Naive thymus-derived CD8-positive, alpha-beta T cell (primary cell): ENCODE measurements around the gene GAL3ST2. TPM values are rescaled to one million over a fixed set of nuclear protein-coding genes. Genes with fewer than 3 reads are reported as not detected.

Source experiments
- ATAC-seq, 2 donors: fragments of 150-1000 bp; cut with Tn5 transposase in 1 of 2; sonication (Bioruptor Pico), chemical (Tn5 transposase) in 1 of 2; 1 replicate in 1 of 2; 2 replicates in 1 of 2; pipeline ENCODE4 v1.10.0; 2021; ENCODE audit warnings: mild to moderate bottlenecking in 2 of 2, moderate library complexity in 2 of 2
- POLR2A ChIA-PET: fragments of 350-600 bp; sonication (Branson Sonifier 250); formaldehyde crosslinking; loops from one replicate; lab custom pipeline; 2021; ENCODE audit warnings: antibody characterized with exemption; lab: Charles Lee
- DNase-seq, 10 donors: peaks; one replicate each; pipeline versions ENCODE4 v3.0.0 to v3.0.0-alpha.2; 2020 to 2022
- H3K27ac Mint-ChIP-seq, 10 donors: one replicate each; pipeline ENCODE4 v1.8.0; 2020 to 2022; ENCODE audit warnings: mild to moderate bottlenecking in 10 of 10, mixed read lengths in 10 of 10, moderate library complexity in 4 of 10, inconsistent platforms in 1 of 10
- H3K27me3 Mint-ChIP-seq, 5 donors: one replicate each; pipeline ENCODE4 v1.8.0; 2021 to 2022; ENCODE audit warnings: mixed read lengths in 5 of 5
- H3K36me3 Mint-ChIP-seq, 3 donors: one replicate each; pipeline ENCODE4 v1.8.0; 2020 to 2022; ENCODE audit warnings: mixed read lengths in 3 of 3, mild to moderate bottlenecking in 2 of 3, inconsistent platforms in 1 of 3
- H3K4me1 Mint-ChIP-seq, 4 donors: one replicate each; pipeline ENCODE4 v1.8.0; 2021 to 2022; ENCODE audit warnings: mixed read lengths in 4 of 4
- H3K4me3 Mint-ChIP-seq, 10 donors: one replicate each; pipeline ENCODE4 v1.8.0; 2020 to 2022; ENCODE audit warnings: mild to moderate bottlenecking in 10 of 10, mixed read lengths in 10 of 10, moderate library complexity in 6 of 10, inconsistent platforms in 1 of 10
- H3K9me3 Mint-ChIP-seq, 9 donors: one replicate each; pipeline ENCODE4 v1.8.0; 2020 to 2022; ENCODE audit warnings: mixed read lengths in 9 of 9, mild to moderate bottlenecking in 3 of 9, inconsistent platforms in 1 of 9, moderate library complexity in 1 of 9
- polyA plus RNA-seq, 3 donors: library from polyadenylated mRNA; unstranded; fragments of 300-500 nt; fragmentation: Illumina TruSeq; gene quantifications; one replicate each; pipeline ENCODE4 v1.2.3, GENCODE V29; 2021
- total RNA-seq, 8 experiments: library from RNA in 2 of 8; stranded (reverse) in 2 of 8; gene quantifications; one replicate each; pipeline ENCODE4 v1.2.3 and lab custom pipeline; 2021 to 2026

The GAL3ST2 gene
- total and polyA plus RNA-seq, 5 experiments from 2014 or later = not detected

DNA sequence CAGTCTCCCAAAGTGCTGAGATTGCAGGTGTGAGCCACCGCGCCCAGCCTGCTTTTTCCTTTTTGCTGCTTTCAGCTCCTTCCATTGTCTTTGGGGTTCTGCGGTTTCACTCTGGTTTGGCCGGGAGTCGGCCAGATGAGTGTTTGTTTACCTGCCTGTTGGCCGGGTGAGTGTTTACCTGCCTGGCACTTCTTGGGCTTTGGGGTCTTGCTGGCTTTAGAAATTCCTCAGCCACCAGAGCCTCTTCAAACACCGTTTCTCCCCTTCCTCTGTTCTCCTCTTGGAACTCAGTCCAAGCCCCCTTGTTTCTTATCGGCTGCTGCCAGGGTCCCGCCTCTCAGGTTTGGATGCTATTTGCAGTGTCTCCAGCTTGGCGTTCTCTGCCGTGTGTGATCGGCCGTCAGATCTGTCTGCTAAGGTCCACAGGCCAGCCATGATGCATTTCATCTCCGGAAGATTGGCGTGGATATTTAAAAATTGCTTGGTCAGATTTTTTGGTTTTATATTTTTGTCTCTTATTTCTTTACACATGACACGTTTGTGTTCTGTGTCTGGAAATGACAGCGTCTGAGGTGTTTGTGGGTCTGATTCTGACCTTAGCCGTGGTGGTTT, 14.2 kb upstream of the GAL3ST2 start:
- Mint-ChIP-seq H3K27ac (peak overlapping the region in 7 of 10 donors; percentile 11 to 94 (median 82)), H3K27me3 (no peaks in the 10 kb centered on the region), H3K9me3 (peaks cover 0 to 5% (median 2%) of the 10 kb centered on the region in 9 donors), H3K4me1 (peaks cover 7 to 23% (median 9%) of the 10 kb centered on the region in 4 donors), H3K4me3 (peak overlapping the region in 6 of 10 donors; percentile 15 to 79 (median 18)), H3K36me3 (peaks cover 5 to 34% (median 14%) of the 10 kb centered on the region in 3 donors)
- ATAC-seq (no peak), DNase-seq (no peak)
- POLR2A ChIA-PET = no interaction called here

DNA sequence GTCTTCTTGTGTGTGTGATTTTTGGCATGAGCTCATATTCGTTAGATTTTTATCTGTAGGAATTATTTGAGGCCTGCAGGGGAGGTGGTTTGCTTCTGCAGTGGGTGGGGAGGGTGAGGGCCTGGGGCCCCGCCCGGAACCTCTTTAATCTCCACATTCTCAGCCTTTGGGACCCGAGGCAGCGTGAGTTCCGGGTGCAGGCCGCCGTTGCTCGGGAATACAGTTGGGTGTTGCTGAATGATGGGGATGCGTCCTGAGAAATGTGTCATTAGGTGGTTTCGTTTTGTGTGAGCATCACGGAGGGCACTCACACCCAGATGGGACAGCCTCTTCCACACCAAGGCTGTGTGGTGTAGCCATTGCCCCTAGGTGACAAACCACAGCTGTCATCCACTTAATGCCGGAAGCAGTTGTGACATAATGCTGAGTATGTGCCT, 13.7 kb upstream of the GAL3ST2 start:
- Mint-ChIP-seq H3K27ac (peak overlapping the region in 8 of 10 donors; percentile 11 to 94 (median 81)), H3K9me3 (peaks cover 0 to 5% (median 2%) of the 10 kb centered on the region in 9 donors), H3K4me1 (peaks cover 7 to 23% (median 9%) of the 10 kb centered on the region in 4 donors), H3K27me3 (no peaks in the 10 kb centered on the region), H3K36me3 (peaks cover 5 to 31% (median 14%) of the 10 kb centered on the region in 3 donors), H3K4me3 (peak overlapping the region in 6 of 10 donors; percentile 15 to 79 (median 31))
- ATAC-seq (peak; percentile 53 to 63), DNase-seq (peak in 4 of 10 donors; percentile 17 to 80 (median 35))
- POLR2A ChIA-PET = no interaction called here

DNA sequence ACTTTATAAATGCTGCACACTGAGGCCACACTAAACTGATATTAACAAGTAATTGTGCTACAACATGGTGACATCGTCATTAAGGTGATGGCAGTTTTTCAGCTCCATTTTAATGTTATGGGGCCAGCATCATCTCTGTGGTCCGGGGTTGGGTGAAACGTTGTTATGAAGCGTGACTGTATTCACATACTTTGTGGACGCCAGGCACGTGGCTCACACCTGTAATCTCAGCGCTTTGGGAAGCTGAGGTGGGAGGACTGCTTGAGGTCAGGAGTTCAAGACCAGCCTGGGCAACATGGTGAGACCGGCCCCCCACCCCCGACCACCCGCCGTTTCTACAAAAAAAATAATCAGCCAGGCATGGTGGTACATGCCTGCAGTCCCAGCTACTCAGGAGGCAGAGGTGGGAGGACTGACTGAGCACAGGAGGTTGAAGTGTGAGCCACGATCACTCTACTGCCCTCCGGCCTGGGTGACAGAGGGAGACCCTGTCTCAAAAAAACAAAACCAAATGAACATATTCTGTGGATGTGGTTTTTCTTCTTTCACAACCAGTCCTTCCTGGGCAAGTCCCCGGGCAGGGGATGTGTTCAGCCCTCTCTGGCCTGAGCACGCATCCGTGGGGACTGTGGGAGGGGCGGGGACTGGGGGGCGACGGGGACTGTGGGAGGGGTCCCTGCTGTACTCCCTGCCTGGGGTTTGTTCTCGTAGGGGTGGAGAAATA, 12.9 kb upstream of the GAL3ST2 start:
- ATAC-seq (no peak), DNase-seq (no peak)
- no peaks in the 10 kb centered on the region for H3K27me3 Mint-ChIP-seq
- peaks cover 0 to 5% (median 2%) of the 10 kb centered on the region in 9 donors for H3K9me3 Mint-ChIP-seq
- peak overlapping the region in 3 of 10 donors; percentile 8 to 79 (median 61) for H3K4me3 Mint-ChIP-seq
- H3K36me3 Mint-ChIP-seq = peaks cover 5 to 25% (median 14%) of the 10 kb centered on the region in 3 donors
- H3K4me1 Mint-ChIP-seq = peaks cover 7 to 23% (median 8%) of the 10 kb centered on the region in 4 donors
- peak overlapping the region in 6 of 10 donors; percentile 11 to 94 (median 76) for H3K27ac Mint-ChIP-seq
- POLR2A ChIA-PET = no interaction called here

DNA sequence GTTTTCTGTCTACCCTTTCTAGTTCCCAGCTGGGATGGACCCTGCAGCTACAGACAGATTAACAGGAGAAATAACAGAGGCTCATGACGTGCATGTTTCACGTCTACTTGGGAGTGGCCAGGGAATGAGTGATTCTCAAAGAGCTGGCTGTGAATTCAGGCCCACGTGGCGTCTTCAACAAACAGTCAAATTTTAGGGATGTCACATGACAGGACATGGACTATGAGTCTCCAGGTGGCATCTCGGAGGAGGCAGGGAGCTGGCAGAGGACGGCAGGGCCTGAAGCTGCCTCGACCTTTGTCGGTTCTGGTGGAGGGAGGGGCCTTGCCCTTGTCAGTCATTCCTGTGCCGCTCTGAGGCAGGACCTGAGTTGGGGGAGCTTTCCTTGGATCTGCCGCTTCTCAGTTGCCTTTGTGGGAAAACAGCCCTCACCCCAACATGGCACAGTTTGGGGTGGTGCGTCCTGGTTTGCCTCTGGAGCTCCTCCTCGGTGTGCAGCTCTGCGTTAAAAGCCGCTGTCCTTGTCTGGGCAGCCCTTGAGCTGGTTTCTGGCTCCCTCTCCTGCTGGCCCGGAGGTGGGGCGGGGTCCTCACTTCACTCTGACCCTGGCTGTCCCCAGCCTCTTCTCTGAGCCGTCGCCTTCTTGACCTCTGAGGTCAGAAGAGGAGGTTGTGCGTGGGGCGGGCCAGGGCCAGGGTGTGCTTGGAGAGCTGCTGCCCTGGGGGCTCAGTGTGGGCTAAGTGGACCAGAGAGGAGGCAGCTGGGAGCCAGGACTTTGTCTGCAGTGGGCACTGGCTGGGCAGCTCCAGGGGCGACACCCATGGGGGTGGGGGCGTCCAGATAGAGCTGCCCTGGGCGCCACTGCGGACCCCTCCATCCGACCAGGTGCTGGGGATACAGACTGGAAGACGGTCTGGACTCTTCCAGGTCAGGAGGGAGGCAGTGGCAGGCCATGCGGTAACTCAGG, 12.1 kb upstream of the GAL3ST2 start:
- peak overlapping the region in 2 of 10 donors; percentile 20 to 37 for H3K4me3 Mint-ChIP-seq
- H3K9me3 Mint-ChIP-seq = peaks cover 0 to 5% (median 2%) of the 10 kb centered on the region in 9 donors
- peaks cover 5 to 16% (median 9%) of the 10 kb centered on the region in 3 donors for H3K36me3 Mint-ChIP-seq
- POLR2A ChIA-PET = no interaction called here
- H3K27me3 Mint-ChIP-seq = no peaks in the 10 kb centered on the region
- no peak for DNase-seq
- peak overlapping the region in 1 of 10 donors; percentile 80 for H3K27ac Mint-ChIP-seq
- H3K4me1 Mint-ChIP-seq = peaks cover 7 to 23% (median 7%) of the 10 kb centered on the region in 4 donors
- no peak for ATAC-seq

DNA sequence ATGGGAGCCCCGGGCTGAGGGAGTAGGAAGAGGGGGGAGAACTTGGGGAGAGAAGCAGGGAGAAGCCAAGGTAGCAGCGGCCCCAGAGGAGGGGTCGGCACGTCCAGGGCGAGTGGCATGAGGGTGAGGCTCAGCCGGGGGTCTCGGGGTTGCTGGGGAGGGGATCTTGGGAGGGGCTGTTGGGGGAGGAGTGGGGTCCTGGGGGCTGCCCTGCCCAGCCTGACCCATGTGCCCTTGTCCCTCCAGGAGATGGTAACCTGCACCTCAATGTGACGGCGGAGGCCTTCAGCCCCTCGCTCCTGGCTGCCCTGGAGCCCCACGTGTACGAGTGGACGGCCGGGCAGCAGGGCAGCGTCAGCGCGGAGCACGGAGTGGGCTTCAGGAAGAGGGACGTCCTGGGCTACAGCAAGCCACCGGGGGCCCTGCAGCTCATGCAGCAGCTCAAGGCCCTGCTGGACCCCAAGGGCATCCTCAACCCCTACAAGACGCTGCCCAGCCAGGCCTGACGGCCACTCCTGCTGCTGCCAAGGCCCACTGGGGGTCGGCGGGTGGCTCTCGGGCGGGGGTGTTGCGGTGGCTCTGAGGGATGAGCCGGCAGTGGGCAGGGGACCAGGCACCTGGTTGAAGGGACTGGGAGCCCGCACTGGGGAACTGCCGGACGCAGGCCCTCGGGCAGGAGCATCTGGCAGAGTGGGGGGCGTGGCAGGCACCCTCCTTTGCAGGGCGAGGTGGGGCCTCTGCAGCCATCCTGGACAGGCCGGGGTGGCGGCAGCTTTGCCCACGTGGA, 9.0 kb upstream of the GAL3ST2 start:
- Mint-ChIP-seq H3K4me1 (peaks cover 9 to 23% (median 15%) of the 10 kb centered on the region in 4 donors), H3K27me3 (no peaks in the 10 kb centered on the region), H3K9me3 (no peaks in the 10 kb centered on the region), H3K4me3 (no peak overlapping the region), H3K27ac (no peak overlapping the region), H3K36me3 (peaks cover 0 to 2% (median 0%) of the 10 kb centered on the region in 3 donors)
- peak in 1 of 10 donors; percentile 63 for DNase-seq
- POLR2A ChIA-PET = no interaction called here
- no peak for ATAC-seq

DNA sequence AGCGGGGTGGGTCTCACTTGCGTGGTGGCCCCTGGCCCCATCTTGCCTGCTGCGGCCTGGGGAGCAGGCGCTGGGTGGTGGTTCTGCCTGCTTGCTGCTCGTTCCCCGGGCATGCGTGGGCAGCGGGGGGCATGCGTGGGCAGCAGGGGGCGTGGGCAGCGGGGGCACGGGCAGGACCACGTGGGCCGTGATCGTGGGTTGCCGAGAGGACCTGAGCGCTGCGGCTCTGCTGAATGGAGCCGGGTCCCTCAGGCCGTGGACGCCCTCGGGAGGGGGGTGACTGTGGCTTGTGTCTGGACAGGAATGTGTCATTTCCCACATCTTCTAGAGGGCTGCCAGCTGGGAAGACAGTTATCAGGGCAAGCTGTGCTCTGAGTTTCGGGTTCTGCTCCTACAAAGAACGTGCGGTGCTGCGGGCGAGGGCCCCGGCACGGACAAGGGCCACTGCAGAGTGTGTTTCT, 8.3 kb upstream of the GAL3ST2 start:
- POLR2A ChIA-PET = no interaction called here
- H3K36me3 Mint-ChIP-seq = no peaks in the 10 kb centered on the region
- DNase-seq (no peak), ATAC-seq (no peak)
- no peaks in the 10 kb centered on the region for H3K27me3 Mint-ChIP-seq
- peaks cover 7 to 21% (median 19%) of the 10 kb centered on the region in 4 donors for H3K4me1 Mint-ChIP-seq
- no peak overlapping the region for H3K27ac Mint-ChIP-seq
- H3K9me3 Mint-ChIP-seq = no peaks in the 10 kb centered on the region
- no peak overlapping the region for H3K4me3 Mint-ChIP-seq

DNA sequence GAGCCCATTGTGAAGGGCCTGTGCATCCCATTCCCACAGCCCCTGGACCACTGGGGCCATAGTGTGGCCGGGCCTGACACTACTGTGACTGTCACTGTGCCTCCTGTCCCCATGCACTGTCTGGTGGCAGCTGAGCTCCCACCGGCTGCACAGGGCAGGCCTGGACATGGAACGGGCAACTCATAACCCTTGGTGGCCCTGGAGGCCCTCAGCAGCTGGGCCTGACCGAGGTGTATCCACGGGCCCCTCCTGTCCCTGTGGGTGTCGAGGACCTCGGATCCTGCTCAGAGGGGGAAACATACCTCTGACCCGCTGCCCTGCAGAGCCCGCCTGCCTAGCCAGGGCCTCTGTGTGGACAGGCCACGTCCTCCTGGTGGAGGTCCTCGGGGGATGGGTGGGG, 7.8 kb upstream of the GAL3ST2 start:
- peaks cover 7 to 20% (median 17%) of the 10 kb centered on the region in 4 donors for H3K4me1 Mint-ChIP-seq
- H3K4me3 Mint-ChIP-seq = no peak overlapping the region
- H3K27ac Mint-ChIP-seq = peak overlapping the region in 1 of 10 donors; percentile 71
- DNase-seq (no peak), ATAC-seq (no peak)
- H3K27me3 Mint-ChIP-seq = no peaks in the 10 kb centered on the region
- no peaks in the 10 kb centered on the region for H3K36me3 Mint-ChIP-seq
- POLR2A ChIA-PET = no interaction called here
- H3K9me3 Mint-ChIP-seq = no peaks in the 10 kb centered on the region

DNA sequence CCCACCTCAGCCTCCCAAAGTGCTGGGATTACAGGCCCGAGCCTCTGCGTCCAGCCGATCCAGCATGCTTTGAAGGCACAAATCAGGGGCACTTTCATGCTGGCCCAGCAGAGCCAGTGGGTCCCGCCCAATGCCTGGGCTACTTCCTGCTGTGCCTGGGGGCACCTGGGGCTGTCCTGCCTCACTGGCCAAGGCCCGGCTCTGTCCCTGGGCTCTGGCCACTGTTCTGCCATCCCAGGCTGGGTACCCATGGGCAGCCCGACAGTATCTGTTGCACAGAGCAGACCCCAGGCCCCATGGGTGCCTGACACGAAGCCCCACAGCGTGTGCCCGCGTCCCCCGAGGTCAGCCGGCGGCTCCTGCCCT, 6.8 kb upstream of the GAL3ST2 start:
- Mint-ChIP-seq H3K4me1 (peaks cover 7 to 20% (median 15%) of the 10 kb centered on the region in 4 donors), H3K27me3 (no peaks in the 10 kb centered on the region), H3K4me3 (no peak overlapping the region), H3K27ac (no peak overlapping the region), H3K36me3 (no peaks in the 10 kb centered on the region), H3K9me3 (no peaks in the 10 kb centered on the region)
- POLR2A ChIA-PET = no interaction called here
- ATAC-seq = no peak
- DNase-seq = no peak

DNA sequence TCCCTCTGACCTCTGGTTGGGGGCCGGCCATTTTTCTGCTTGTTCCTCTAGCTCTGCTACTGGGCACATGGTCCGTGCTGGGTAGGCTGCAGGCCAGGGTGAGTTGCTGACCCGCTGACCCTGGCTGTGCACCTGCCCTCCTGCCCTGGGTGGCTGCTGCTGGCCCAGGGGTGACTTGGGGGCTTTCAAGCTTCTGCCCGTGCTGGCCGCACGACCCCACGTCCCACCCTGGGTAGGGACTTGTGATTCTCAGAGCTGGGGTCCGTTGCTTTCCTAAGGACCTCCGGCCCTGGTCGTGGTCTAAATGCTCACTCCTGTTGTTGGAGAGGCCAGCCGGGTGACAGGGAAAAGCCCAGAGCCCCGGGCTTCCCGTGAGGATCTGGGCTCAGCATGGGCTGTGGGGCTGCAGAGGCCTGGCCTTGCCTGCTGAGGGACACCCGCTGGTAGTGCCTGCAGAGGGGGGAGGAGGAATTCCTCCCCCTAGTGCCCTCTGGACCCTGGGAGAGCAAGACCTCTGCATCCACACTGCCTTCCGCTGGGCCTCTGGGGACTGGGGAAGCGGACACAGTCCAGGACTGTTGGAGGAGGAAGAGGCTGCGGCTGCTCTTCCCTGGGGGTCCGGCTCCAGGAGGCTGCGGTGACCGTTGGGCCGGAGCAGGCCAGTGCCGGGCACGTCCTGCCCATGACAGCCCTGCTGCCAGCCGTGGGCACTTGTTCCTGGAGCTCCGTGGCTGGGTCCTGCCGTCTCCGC, 6.3 kb upstream of the GAL3ST2 start:
- DNase-seq = no peak
- H3K36me3 Mint-ChIP-seq = no peaks in the 10 kb centered on the region
- H3K27ac Mint-ChIP-seq = no peak overlapping the region
- ATAC-seq = no peak
- no peak overlapping the region for H3K4me3 Mint-ChIP-seq
- no peaks in the 10 kb centered on the region for H3K9me3 Mint-ChIP-seq
- POLR2A ChIA-PET = no interaction called here
- peaks cover 7 to 20% (median 15%) of the 10 kb centered on the region in 4 donors for H3K4me1 Mint-ChIP-seq
- H3K27me3 Mint-ChIP-seq = no peaks in the 10 kb centered on the region

DNA sequence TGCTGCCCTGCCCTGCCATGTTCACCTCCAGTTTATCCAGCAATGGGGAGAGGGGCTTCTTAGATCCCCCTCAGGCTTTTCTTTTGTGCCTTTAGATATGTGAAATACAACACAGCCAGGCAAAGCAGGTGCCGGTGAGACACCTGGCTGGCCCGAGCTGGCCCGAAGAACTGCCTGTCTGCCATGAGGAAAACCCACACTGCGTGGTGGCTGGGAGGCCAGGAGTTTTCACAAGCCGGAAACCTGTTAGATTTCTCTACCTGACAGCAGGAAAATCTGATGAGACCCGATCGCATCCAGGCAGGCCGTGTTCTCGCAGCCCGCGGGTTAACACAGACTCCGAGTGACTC, 5.7 kb upstream of the GAL3ST2 start:
- POLR2A ChIA-PET = no interaction called here
- DNase-seq (no peak), ATAC-seq (no peak)
- Mint-ChIP-seq H3K9me3 (no peaks in the 10 kb centered on the region), H3K36me3 (no peaks in the 10 kb centered on the region), H3K27me3 (peaks cover 0 to 3% (median 0%) of the 10 kb centered on the region in 5 donors), H3K4me3 (peak overlapping the region in 1 of 10 donors; percentile 65), H3K4me1 (peaks cover 7 to 20% (median 15%) of the 10 kb centered on the region in 4 donors), H3K27ac (peak overlapping the region in 1 of 10 donors; percentile 8)
